Transverse colon (tissue), 4 donors: Measurements from ENCODE around the gene P2RX7. TPM values are rescaled to one million over a fixed set of nuclear protein-coding genes. Genes with fewer than 3 reads are reported as not detected.

Source experiments
- DNase-seq: peaks from one replicate; pipeline ENCODE4 v3.0.0-alpha.2; 2019
- H3K27ac ChIP-seq, 4 donors: fragments of 200-600 bp; sonication (generic); 2 replicates each; pipeline ENCODE4 v1.5.1; 2016 to 2018; ENCODE audit warnings: inconsistent platforms in 4 of 4
- H3K27me3 ChIP-seq: fragments of 200-600 bp; sonication (generic); 2 replicates; pipeline ENCODE4 v1.5.1; 2017; ENCODE audit warnings: inconsistent platforms
- H3K36me3 ChIP-seq, 4 donors: fragments of 200-600 bp; sonication (generic); 2 replicates each; pipeline ENCODE4 v1.5.1; 2017 to 2019; ENCODE audit warnings: inconsistent platforms in 4 of 4
- H3K4me1 ChIP-seq, 4 donors: fragments of 200-600 bp; sonication (generic); 2 replicates each; pipeline ENCODE4 v1.5.1; 2017 to 2020; ENCODE audit warnings: inconsistent platforms in 4 of 4
- H3K4me3 ChIP-seq, 4 donors: fragments of 200-600 bp; sonication (generic); 1 replicate in 1 of 4; 2 replicates in 3 of 4; pipeline versions ENCODE4 v1.5.1 to v1.6.1; 2017 to 2019; ENCODE audit warnings: inconsistent platforms in 4 of 4
- H3K9me3 ChIP-seq, 2 donors: fragments of 200-600 bp; sonication (generic); 2 replicates each; pipeline ENCODE4 v1.5.1; 2017 to 2019; ENCODE audit warnings: inconsistent platforms in 2 of 2
- CTCF ChIP-seq, 5 experiments: fragments of 200-600 bp in 3 of 5; fragments of 450-650 bp in 2 of 5; sonication (generic) in 3 of 5; IDR thresholded peaks; 1 replicate in 2 of 5; 2 replicates in 3 of 5; pipeline ENCODE4 v1.5.1; 2016 to 2017; ENCODE audit warnings: antibody characterized with exemption in 5 of 5, inconsistent platforms in 3 of 5, mild to moderate bottlenecking in 2 of 5, moderate library complexity in 1 of 5
- EP300 ChIP-seq: sonication (generic); formaldehyde crosslinking; IDR thresholded peaks from one replicate; pipeline ENCODE4 v1.6.1; 2017; ENCODE audit warnings: antibody characterized with exemption, low read depth
- POLR2A ChIP-seq: fragments of 450-650 bp; IDR thresholded peaks from one replicate; pipeline ENCODE4 v1.6.1; 2016; ENCODE audit warnings: antibody characterized with exemption, mild to moderate bottlenecking, moderate library complexity
- POLR2AphosphoS5 ChIP-seq, 3 donors: sonication (generic); formaldehyde crosslinking; IDR thresholded peaks; one replicate each; pipeline ENCODE4 v1.6.1; 2016; ENCODE audit warnings: antibody characterized with exemption in 3 of 3
- WGBS, 2 donors: methylation state at CpG; one replicate each; pipeline ENCODE4 v1.1.5; 2018; ENCODE audit warnings: low coverage in 1 of 2; 5-methylcytosine and 5-hydroxymethylcytosine counted together
- in situ Hi-C, 4 donors: fragments of 200-750 bp; cut with MboI; loops; one replicate each; pipeline versions ENCODE4 v1.15.0 to v1.15.1; 2017; ENCODE audit warnings: low sequenced_read_pairs in 3 of 4, low pct_ligation_motif_present in 1 of 4, low pct_unique_long_range_greater_than_20kb in 1 of 4
- intact Hi-C: fragments of 100-400 bp; cut with DNase I; formaldehyde crosslinking; loops from one replicate; pipeline ENCODE4 v1.15.1; 2023; ENCODE audit warnings: low total_unique reads
- total RNA-seq, 4 donors: library from RNA; depleted of rRNA; stranded (reverse); fragments of >200 nt; gene quantifications; one replicate each; pipeline ENCODE4 v1.1.0, GENCODE V29; 2016

The P2RX7 gene
- total RNA-seq, 4 donors from 2014 or later: 0.96 to 7.1 (median 5.1) TPM

GRCh38 chr12:121176826-121177529, 44.3 kb downstream of the P2RX7 start:
- Histone ChIP-seq H3K27ac (no peak overlapping the region), H3K27me3 (no peaks in the 10 kb centered on the region), H3K9me3 (no peaks in the 10 kb centered on the region), H3K36me3 (no peaks in the 10 kb centered on the region), H3K4me1 (peaks cover 0 to 6% (median 0%) of the 10 kb centered on the region in 4 donors), H3K4me3 (no peak overlapping the region)
- WGBS, 2 donors: 86 to 89% methylated on average over 11 to 19 of the region's 19 CpGs
- TF ChIP-seq EP300: no peak
- TF ChIP-seq POLR2A: no peak
- TF ChIP-seq CTCF (IDR thresholded peaks at IDR 0.05): no peak
- TF ChIP-seq POLR2AphosphoS5 (IDR thresholded peaks at IDR 0.05): no peak
- intact Hi-C loops: loop anchor here (5.0 kb wide), 1 partner anchor 835 kb away; no protein-coding TSS in a partner anchor
- DNase-seq: no peak
- in situ Hi-C loops: no loop called here

GRCh38 chr12:121181181-121181580, 48.5 kb downstream of the P2RX7 start:
- H3K36me3 ChIP-seq: no peaks in the 10 kb centered on the region
- intact Hi-C loops (loop anchor here (5.0 kb wide), 1 partner anchor 1456 kb away; no protein-coding TSS in a partner anchor), in situ Hi-C loops (no loop called here)
- H3K4me3 ChIP-seq: no peak overlapping the region
- TF ChIP-seq POLR2A (no peak), POLR2AphosphoS5 (IDR thresholded peaks at IDR 0.05) (no peak), CTCF (IDR thresholded peaks at IDR 0.05) (no peak), EP300 (no peak)
- no peaks in the 10 kb centered on the region for H3K27me3 ChIP-seq
- no peak overlapping the region for H3K27ac ChIP-seq
- H3K9me3 ChIP-seq: no peaks in the 10 kb centered on the region
- DNase-seq: no peak
- WGBS, 2 donors: 80 to 87% methylated on average over 3 of the region's 3 CpGs
- H3K4me1 ChIP-seq: no peaks in the 10 kb centered on the region

GRCh38 chr12:121182222-121182893, 49.7 kb downstream of the P2RX7 start:
- Histone ChIP-seq H3K27me3 (no peaks in the 10 kb centered on the region), H3K36me3 (no peaks in the 10 kb centered on the region), H3K9me3 (no peaks in the 10 kb centered on the region), H3K27ac (no peak overlapping the region), H3K4me3 (no peak overlapping the region), H3K4me1 (no peaks in the 10 kb centered on the region)
- in situ Hi-C loops (no loop called here), intact Hi-C loops (loop anchor here (5.0 kb wide), 1 partner anchor 1455 kb away; no protein-coding TSS in a partner anchor)
- TF ChIP-seq CTCF (IDR thresholded peaks at IDR 0.05) (no peak), POLR2AphosphoS5 (IDR thresholded peaks at IDR 0.05) (no peak), EP300 (no peak), POLR2A (no peak)
- no peak for DNase-seq
- WGBS, 2 donors: 76 to 78% methylated on average over 3 of the region's 3 CpGs

- 89% methylated on average over 9 of the region's 15 CpGs; no CpG with 5 or more reads in 1 of the 2 donors for WGBS, 2 donors
- no peak overlapping the region for H3K27ac ChIP-seq
- no peak for TF ChIP-seq POLR2AphosphoS5 (IDR thresholded peaks at IDR 0.05)
- no peak for TF ChIP-seq CTCF (IDR thresholded peaks at IDR 0.05)
- TF ChIP-seq POLR2A: no peak
- no peak for TF ChIP-seq EP300
- in situ Hi-C loops: no loop called here
- H3K4me3 ChIP-seq: no peak overlapping the region
- H3K4me1 ChIP-seq: no peaks in the 10 kb centered on the region
- intact Hi-C loops: loop anchor here (5.0 kb wide), 1 partner anchor 1453 kb away; no protein-coding TSS in a partner anchor
- no peaks in the 10 kb centered on the region for H3K36me3 ChIP-seq
- no peaks in the 10 kb centered on the region for H3K27me3 ChIP-seq
- no peaks in the 10 kb centered on the region for H3K9me3 ChIP-seq
- DNase-seq: no peak
These were observed 51.7 kb downstream of the P2RX7 start for GRCh38 chr12:121184425-121184824.
